ENCODE measurements around the gene MRM3.
"Not testable (repeated sequence)": the region's sequence is repeated elsewhere in the genome, so short reads cannot be mapped to it uniquely, and the experiment has no call there.

GRCh38 chr17:785901-786300, 3.7 kb downstream of the MRM3 start:
- not testable (repeated sequence) for TF ChIP-seq CTCF, POLR2A (IDR thresholded peaks at IDR 0.05)
